ENCODE measurements around the gene KIAA1549. TPM values are rescaled to one million over a fixed set of nuclear protein-coding genes. Genes with fewer than 3 reads are reported as not detected.
A peak's percentile ranks its signal among the peaks of the same experiment; 100 is the strongest.
"Not testable (repeated sequence)": the region's sequence is repeated elsewhere in the genome, so short reads cannot be mapped to it uniquely, and the experiment has no call there.

Gene KIAA1549
- 28.4 TPM for total RNA-seq

DNA sequence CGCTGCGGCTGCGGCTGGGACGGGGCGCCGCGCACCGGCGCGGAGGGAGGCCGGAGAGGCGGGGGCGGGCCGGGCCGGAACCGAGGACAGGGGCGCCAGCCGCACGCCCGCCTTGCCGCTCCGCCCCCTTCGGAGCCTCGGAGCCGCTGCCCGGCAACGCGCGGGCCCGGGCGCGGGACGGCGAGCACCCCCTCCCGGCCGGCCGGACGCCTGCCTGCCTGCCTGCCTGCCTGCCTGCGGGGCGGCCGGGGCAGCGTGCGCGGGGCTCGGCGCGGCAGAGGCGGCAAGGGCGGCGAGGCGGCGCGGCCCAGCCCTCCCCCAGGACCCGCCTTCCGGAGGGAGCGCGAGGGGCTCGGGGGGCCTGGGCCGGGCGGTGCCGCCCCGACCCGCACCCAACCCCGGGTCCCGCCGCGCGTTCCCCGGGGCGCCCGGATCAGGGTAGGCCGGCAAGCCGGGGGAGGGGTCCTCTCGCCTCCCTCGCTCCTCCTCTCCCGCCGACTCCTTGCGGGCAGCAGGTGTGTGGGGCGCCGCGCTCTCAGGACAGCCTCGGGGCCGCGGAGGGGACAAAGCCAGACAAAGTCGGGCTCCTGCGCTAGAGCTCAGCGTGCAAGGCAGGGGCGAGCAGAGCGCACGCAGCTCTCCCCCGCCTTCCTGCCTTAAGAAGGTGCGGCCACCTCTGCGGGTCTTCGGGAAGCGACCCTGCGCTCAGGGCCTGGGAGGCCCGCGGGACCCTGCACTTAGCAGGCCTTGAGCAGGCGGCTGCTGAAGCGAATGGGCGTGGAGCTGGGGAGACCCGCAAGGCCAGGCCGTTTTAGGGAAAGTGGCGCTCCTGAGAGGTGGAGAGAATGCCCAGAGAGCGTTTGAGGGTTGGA is at the start of gene KIAA1549:
Gene KIAA1549, minus strand, starts transcription at position 58 of the 872 bp plus-strand sequence. CDS start 120 bp downstream, outside the sequence.
- DNase-seq: peak; percentile 24

DNA sequence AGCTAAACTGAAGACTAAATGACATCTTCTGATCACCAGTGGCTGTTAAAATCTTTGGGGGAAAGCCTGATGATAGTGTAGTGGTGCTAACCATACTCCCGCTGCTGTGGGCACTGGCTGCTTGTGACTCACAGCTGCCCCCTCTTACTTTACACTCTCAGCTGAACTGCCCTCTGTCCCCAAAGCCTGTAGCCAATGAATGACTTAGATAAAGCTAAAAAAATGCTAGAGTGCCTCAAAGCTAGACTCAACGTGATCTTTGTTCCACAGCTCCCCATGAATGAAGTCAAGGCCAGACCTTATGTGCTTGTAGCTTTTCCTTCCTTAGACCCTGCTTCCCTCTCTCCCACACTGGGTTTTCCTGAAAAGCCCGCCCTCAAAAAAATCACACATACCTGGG is 48.2 kb upstream of the KIAA1549 start:
- DNase-seq: no peak

DNA sequence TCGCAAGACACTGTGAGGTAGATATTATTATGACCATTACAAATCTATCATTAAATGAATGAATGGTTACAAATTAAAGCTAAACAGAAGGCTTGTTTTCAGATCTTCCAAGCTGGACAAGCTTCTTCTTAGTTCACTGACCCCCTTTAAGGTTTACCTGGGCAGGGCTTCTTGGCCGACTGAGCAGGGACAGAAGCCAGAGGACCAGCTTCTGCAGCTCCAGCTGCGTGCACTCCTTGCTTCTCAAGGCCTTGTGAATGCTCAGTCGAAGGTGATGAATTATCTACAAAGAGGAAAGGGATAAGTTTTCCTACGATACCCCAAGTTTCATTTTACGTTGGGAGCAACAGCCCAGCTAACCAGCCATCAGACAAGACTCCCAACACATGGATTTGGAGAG is 45.4 kb upstream of the KIAA1549 start:
- DNase-seq: no peak

DNA sequence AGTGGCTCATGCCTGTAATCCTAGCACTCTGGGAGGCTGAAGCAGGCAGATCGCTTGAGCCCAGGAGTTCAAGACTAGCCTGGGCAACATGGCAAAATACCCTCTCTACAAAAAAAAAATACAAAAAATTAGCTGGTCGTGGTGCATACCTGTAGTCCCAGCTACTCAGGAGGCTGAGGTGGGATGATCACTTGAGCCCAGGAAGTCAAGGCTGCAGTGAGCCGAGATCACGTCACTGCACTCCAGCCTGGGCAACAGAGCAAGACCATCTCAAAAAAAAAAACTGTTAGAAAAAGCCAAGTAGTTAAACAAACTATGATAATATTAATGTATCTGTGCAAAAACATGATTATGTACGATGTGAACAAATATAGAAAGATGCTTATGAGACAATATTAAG is 44.7 kb upstream of the KIAA1549 start:
- DNase-seq: not testable (repeated sequence)

DNA sequence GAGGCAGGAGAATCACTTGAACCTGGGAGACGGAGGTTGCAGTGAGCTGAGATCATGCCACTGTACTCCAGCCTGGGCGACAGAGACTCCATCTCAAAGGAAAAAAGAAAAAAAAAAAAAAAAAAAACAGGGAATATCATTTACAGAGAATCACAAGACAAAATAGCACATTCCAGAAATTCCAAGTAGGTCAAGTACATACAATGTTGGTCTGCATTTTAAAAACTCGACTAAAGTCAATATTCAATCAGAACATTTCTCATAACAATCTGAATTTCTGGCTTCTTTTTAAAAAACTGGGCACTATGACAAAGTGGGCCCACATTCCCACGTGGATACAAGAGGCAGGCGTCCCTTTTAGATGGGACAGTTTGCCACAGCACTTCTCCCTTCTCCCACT is 41.9 kb upstream of the KIAA1549 start:
- DNase-seq: no peak

DNA sequence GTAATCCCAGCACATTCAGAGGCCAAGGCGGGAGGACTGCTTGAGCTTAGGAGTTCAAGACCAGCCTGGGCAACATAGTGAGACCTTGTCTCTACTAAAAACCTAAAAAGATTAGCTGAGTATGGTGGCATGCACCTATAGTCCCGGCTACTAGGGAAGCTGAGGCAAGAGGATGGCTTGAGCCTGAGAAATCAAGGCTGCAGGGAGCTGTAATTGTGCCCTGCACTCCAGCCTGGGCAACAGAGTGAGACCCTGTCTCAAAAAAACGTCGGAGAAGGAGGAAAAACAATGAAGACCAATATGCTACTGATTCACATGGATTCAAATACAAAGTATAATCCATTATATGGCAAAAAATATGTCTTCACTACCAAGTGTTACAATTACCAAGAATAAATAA is 41.1 kb upstream of the KIAA1549 start:
- DNase-seq: no peak

DNA sequence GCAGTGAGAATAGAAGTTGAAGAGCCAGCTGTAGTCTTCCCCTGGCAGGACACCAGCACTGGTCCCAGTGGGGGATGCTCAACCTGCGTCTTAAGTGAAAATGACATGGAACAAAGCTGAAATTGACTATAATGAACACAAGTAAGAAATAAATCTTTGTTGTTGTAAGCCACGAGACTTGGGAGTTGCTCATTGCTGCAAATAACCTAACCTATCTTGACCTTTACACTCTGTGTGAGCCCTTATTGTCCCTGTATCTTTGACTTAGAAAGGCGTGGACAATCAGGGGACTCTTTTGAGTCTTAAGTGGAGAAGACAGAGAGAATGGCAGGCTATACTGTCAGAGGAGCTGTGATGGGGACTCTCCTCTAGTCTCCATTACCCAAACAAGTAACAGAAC is 37.7 kb upstream of the KIAA1549 start:
- DNase-seq: no peak

DNA sequence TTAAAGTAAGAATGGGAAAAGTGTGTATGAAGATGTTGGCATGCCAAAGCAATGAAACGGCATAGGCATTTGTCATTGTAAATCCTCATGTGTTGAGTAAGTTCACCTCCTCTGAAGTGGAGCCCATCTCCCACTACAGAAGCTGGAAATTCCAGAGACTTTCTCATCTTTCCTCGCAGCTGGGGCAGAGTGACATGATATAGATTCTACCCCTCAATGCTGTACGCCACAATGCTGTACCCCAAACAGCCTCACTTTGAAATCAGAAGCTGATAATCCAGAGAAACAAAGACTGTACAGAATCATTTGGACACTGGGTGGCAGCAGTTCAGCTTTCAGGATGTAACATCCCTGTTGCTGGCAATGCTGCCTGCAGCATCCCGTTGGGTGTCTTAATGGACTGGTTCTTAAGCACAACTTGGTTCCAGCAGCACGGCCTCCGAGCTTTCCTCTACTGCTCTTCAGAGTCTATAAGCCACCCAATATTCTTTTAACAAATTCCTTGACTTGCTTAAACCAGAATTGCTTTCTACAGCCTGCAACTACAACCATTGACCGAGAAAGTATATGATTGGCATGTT is 35.8 kb upstream of the KIAA1549 start:
- peak; percentile 42 for DNase-seq

DNA sequence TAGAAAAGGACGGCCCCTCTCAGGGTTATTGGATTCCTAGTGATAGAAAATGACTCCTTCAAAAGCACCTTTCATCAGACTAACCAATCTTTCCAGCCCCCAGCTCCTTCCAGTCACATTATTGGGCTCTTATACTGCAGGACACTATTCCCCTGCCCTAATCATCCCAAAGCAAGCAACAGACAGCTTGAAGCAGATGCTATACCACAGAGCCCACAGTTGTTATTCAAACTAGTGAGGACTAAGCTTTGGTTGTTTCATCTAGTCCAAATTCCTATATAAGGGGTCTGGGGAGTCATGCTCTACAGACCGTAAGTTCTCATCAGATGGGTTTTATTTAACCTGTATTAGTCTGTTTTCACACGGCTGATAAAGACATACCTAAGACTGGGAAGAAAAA is 30.2 kb upstream of the KIAA1549 start:
- DNase-seq: no peak

DNA sequence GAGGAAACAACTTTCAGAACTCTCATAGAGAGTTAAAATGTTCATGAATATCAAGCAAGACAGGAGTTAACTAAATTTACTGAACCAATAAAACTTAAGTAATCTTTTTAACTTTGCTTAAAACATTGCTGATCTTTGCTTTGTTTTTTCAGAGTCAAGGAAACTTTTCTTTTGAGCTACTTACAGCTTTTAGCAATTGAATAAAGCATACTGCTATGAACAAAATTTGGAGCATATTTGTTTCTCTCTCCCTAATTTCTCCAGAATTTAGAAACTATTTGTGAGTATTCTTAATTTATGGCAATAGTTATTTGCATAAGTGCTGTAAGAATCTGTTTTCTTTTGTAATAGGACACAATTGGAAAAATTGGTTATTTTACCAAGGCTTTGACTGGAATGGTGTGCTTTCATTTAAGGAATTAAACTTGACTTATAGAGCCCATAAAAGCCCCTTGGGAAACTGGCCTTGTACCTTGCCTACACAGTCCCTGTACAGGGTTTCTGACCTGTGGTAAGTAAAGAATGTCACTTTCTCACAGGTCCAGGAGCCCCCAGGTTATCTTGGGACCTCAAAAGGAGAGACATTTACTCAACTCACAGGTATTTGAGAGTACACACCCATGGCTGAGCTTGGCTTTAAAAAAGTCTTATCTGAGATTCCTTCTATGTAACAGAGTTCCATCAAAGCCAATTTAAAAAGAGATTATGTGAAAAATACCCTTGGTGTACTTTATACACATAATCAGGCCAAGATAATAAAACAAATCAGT is 23.3 kb upstream of the KIAA1549 start:
- DNase-seq: no peak

DNA sequence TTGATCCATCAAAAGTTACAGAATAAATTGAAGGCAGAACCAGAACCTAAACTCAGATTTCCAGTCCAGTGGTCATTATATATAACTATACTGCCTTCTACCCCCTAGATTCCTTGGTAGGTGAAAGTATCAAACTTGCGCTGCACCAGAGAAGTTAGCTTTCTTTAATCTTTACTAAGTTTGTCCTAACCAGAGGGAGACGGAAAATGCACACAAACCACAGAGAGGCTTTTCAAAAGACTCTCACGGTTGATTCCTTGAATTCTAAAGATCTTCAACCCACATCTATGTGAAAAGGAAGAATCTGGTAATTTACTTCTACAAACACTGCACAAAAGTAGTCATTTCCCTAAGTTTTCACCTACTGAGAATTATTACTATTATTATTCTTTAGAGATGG is 18.2 kb upstream of the KIAA1549 start:
- no peak for DNase-seq

DNA sequence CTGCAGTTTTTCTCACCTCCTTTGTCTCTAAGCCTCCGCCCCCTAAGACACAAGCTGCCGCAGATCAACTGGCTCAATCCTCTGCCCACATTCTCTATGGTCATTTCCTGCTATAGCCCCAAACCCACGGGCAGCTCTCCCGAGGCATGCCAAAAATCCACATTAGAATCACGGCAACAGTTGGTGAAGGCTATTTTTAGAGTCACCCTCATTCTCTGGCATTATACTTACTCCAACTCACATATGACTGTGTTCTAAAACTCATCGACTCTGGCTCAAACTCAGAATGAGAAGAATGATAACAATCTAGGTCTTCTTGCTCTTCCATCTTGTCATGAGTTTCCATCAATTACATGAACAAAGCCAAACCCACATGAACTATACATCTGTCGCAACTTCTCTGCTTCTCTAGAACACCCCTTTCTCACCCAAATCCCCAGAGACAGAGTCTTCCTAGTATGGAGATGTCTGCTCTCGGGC is 10.9 kb upstream of the KIAA1549 start:
- peak; percentile 56 for DNase-seq

DNA sequence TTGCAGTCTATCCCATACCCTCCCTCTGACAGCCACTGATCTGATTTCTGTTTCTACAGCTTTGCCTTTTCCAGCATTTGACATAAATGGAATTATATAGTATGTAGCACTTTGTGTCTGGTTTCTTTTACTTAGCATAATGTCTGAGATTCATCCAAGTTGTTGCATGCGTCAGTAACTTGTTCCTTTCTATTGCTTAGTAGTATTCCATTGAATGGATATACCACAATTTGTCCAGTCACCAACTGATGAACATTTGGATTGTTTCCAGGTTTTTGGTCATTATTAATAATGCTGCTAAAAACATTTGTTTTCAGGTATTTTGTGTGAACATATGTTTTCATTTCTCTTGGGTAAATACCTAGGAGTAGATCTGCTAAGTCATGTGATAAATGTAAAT is 6.5 kb upstream of the KIAA1549 start:
- no peak for DNase-seq

DNA sequence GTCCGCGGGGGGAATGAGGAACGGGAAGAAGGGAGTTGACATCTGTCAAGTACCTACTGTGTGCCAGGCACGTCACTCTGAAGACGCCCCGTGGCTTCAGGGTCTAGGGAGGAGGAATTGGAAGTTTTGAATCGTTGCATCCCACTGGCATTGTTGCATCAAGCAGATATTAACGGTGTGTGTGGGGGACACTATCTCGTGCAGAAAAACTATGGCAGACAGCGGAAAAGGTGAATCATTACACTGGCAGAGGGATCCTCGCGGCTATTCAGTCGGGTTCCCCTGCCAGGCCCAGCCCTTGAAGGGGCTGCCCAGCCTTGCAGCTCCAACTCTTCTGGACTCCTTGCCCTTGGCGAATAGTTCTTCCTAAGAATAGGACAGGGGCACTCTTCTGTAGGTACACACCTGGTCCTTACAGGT is 1.0 kb upstream of the KIAA1549 start:
- DNase-seq: no peak

DNA sequence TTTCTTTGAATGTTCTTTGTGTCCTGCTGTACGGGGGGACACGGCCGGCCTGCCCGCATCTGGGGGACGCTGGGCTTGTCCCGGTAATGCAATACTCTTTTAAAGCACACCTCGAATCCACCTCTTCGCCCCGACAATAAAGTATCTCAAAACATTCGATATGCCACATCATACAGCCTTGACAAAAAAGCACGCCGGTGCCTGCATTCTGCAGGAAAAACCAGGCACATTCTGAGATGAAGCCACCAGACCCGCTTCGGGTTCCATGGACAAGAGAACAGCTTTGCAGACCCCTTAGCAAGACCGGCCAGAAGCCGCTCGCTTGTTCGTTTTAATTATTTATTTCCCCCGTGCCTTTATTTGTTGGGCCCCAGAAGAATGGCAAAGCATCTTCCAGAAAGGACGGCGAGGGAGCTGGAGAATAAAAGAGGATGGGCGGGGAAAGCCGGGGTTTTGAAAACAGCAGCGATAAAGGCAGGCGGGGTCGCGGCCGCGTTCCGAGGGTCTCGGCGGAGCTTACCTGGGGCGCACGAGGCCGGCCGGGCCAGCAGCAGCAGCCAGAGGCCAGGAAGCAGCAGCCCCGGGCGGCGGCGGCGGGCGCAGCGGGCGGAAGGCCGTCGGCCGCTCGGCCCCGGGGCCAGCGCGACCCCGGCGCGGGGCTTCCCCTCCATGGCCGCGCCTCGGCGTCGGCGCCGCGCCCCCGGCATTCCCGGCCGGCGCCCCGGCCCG is 462 bp downstream of the KIAA1549 start:
- no peak for DNase-seq

DNA sequence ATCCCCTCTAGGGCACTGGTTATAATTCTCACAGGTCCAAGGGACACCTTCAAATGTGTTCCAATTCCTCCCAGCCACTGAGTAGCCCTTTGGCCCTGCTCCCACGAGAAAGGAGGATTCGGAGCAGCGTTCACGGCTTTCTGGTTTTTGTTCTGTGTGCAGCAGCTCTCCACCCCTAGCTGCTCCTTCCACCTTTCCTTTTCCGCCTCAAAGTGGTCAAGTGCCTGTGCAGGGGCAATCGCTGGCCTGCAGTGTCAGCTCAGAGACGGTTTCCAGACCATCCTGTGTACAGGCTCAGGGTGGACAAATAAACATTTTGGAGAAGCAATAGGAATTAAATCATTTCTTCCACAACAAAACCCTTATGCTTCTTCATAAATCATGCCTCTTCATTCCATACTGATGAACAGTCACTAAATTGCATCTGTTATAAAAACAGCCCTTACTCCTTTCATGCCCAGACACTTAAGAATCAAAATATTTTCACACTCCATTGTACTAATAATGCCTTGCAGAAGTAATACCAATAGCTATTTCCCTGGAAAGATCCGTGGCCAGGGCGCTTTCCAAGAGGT is 1.1 kb downstream of the KIAA1549 start:
- no peak for DNase-seq

DNA sequence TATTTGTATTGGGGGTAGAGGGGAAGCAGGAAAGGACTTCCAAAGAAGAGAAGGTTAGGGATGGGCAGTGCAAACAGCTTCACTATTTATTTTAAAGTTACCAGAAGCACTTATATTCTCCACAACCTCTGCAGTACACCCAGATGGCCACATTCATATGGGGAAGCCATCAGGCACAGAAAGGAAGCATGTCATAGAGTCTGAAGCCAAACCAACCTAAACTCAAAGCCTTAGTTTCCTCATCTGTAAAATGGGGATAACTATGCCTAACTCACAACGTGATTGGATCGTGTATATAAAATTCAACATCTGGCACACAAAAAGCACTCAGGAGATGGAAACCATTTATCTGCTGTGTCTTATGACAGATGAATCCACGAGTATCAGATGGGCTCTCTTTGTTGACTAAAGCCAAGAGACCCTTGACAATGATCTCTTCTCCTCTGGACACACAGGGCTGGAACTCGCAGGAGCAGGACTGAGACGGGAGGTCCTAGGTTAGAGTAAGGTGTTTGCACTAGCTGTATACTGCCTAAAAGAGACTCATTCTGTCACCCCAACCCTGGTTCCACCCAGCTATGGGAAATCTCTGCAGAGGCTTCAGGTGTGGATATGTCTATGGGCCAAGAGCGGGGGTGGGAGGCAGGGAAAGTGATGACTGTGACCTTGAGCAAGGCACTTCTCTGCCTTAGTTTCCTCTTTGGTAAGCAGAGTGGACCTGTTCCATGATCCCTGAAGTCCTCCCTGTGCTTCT is 1.8 kb downstream of the KIAA1549 start:
- DNase-seq: no peak

DNA sequence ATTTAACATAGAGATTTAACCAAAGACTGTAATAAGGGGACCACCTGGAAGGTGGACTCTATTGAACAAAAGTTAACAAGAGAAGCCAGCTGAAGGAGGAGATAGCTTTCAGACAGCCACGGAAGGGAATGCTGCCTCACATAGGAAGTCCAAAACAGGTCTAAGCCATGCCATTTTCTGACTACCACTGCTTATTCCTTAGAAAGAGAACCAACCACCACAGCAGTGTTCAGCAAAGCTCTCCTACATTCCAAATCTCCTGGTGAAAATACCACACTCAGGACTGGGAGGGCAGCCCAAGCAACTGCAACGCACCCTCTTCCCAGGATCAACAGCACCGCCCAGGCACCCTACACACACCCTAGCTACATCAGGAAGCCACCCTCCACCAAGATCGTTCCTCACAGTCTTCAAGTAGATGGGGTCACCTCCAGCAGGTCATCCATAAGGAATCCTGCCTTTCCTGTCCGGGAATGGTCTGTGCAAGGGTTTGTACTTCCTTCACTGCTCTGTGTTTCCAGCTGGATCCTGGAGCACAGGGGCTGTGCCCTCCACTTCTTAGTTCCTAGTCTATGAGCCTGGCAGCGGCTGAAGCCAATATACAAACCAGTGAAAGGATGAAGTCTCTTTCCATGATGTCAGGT is 2.5 kb downstream of the KIAA1549 start:
- no peak for DNase-seq

DNA sequence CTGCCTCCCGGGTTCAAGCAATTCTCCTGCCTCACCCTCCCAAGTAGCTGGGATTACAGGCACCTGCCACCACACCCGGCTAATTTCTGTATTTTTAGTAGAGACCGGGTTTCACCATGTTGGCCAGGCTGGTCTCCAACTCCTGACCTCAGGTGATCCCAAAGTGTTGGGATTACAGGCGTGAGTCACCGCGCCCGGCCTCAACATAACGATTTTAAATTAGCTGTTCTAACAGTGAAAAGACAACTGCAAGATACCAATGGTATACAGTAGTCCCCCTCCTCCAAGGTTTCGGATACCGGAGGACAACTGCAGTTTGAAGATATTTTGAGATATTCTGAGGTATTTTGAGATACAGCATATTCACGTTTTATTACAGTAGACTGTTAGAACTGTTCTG is 5.0 kb downstream of the KIAA1549 start:
- not testable (repeated sequence) for DNase-seq

DNA sequence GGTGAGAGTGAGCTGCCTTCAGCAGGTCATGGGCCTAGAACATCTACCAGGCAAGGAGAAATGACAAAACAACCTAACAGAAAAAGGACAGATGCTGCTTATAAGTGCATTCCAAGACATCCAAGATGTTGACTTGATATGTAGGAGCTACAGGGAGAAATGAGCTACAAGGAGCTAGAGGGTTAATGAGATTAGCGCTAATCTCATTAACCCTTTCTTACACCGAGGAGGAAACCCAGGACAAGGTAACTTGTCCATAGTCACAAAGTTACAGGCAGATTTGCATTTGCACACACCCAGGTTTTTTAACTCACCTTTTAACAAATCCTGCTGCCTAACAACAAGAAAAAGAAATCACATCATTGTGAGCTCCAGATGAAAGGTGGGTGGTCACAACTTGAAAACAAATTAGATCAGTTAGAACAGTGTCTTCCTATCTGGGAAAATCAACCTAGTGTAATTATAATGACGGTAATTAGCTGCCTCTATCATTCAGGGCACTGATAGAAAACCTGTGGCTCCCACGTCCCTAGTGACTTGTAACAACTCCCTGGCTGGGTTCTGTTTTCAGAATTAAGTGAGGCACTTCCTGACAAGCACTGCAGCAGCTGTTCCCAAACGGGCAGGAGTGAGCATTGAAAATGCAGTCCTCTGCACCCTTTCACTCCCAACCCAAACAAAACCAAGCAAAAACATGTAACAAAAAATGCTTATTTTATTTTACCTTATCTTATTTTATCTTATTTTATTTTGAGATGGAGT is 5.7 kb downstream of the KIAA1549 start:
- DNase-seq: no peak
